GM19238 (cell line): Measurements from ENCODE around the gene WDR77.

Experiments used
- DNase-seq: peaks from one replicate; pipeline ENCODE4 v3.0.0; 2011; ENCODE audit warnings: low spot score; ENCODE audit not compliant: insufficient read length

WDR77 gene

DNA sequence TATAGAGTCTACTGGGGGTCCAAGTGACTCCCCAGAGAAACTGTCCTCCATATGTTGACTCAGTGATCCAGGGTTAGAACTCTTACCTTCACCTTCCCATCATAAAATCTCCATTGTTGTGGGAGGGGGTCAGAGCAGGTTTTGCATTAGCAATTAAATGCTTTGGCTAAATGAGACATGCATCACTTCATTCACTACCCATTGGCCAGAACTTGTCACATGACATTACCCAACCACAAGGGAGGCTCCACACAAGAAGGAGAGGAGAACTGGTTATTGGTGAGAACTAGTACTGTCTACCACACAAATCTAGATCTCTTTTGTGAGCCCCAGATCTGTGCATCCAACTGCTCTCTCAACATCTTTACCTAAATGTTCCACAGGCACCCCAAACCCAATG is 20.5 kb upstream of the WDR77 start:
- no peak for DNase-seq

- no peak for DNase-seq
Measured at GRCh38 chr1:111468717-111469100, 19.7 kb upstream of the WDR77 start.

DNA sequence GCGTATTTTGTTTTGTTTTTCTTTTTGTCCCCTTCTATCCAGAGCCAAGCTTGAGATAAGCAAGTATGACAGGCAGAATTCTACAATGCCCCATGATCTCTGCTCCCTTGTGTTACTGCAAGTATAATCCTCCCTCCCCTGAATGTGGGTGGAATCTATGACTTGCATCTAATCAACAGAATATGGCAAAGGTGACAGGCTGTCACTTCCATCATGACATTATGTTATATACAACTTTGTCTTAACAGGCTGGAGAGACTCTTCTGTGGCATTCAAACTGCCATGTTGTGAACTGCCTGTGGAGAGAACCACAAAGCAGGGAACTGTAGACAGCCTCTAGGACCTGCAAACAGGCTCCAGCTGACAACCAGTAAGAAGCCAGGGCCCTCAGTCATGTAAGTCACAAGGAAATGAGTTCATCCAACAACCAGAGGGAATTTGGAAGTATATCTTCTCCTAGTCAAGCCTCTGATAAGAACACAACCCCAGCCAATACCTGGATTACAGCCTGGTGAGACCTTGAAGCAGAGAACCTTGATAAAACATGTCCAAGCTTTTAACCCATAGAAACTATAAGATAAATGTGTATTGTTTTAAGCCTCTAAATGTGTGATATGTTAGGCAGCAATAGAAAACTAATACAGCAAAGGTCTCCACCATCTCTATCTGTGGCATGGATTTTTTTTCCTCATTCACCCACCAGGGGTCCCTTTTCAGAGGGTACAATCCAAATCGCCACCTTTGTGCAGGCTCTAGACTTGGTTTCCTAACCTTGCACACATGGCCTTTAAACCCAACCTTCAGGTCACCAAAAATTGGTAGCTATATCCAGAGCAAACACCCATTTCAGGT is 19.0 kb upstream of the WDR77 start:
- DNase-seq, result no peak

DNA sequence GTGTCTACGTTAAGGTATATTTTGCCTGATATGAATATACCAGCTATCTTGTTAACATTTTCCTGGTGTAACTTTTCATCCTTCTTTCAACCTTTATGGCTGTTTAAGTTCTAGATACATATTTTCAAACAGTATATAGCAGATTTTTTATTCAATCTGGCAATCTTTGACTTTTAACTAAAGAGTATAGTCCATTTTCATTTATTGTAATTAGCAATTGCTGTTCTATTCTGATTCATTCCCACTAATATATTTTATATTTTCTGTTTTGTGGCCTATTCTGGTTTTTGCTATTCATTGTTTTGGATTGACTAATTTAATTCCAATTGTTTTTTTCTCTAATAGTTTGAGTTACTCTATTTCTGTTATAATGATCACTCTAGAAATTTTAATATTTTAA is 17.4 kb upstream of the WDR77 start:
- no peak for DNase-seq

GRCh38 chr1:111465754-111466153 is 16.7 kb upstream of the WDR77 start:
- DNase-seq, result no peak

DNA sequence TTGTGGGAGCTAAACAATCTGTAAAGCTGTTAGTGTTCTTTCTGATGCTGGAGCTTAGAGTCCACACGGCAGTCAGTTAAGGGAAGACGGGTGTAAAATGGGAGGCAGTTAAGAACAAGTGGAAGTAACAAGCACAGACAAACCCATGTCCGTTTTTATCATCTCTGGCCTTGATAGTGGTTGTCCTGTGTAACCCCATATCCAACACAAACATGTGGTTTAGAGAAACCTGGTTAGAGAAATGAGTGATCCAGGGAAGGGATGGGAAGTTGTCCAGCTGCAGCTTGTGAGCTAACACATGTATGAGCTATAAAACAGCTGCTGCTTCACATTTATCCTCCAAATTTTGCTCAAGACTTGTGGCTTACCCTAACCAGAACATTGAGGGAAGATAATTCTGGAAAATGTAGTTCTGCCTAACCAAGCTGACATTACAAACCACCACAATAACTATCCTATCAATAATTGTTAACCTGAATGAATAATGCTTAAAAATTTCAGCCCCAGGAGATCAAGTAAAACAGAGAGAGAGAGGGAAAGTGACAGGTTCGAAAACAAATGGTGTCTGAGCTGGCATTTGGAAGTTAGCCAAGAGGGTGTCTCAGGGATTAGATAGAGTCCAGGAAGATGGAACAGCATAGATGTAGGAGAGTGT is 14.1 kb upstream of the WDR77 start:
- DNase-seq, result no peak

- DNase-seq, result no peak
Measured at GRCh38 chr1:111462370-111463028, 13.4 kb upstream of the WDR77 start.

DNA sequence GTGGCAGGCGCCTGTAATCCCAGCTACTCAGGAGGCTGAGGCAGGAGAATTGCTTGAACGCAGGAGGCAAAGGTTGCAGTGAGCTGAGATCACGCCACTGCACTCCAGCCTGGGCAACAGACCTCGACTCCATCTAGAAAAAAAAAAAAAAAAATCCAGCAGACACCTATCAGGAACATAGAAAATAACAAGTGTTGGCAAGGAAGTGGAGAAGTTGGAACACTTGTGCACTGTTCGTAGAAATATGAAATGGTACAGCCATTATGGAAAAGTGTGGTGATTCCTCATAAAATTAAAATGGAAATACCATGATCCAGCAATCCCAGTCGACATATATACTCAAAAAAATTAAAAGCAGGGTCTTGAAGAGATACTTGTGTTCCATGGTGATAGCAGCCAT is 12.7 kb upstream of the WDR77 start:
- no peak for DNase-seq

DNA sequence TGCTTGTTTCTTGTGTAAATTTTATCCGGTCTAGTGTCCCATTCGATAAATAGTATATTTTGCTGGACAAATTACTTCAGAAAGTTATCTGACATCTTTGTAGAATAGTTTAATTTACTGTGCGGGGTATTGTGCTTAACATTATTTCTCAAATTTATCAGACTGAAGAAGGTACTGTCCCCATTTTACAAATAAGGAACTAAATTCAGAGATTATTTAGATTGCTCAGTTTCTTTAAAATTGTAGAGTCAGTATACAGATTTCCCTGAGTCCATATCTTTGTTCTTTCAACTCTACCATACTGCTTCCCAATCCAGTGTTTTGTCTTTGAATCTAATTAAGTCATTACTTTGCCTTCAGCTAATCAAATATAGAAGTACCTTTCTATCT is 6.6 kb upstream of the WDR77 start:
- DNase-seq, result no peak

DNA sequence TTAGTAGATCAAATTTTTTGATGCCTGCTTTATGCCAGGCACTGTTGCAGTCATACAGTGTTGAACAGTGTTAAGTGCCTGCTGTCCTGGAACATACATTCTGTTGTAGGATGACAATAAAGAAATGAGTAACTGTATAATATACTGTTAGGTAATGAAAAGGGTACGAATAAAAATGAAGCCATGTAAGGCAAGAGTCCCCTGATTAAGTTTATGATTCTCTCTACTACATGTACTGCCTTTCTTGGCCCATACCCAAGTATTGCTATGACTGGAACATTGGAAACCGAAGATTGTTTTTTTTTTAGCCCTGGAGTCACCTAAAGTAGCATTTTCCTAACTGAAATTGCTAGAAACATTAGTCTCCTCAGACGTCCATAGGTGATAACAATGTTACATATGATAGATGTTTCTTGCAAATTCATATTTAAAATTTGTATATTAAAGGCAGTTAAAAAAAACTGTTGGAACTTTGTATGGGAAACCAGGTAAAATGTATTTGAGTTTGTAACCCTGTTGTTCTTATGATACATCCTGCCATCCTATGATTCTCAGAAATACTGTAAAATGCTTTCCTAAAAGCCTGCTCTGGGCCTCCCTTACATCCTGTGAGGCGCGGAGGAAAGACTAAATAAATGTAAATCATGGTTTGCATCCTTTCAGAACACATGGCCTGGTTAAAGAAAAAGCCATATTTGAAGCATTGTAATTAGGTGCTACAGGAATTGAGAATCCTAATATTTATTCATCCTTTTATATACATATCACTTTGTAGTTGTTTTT is 6.0 kb upstream of the WDR77 start:
- no peak for DNase-seq

GRCh38 chr1:111453706-111454105 is 4.7 kb upstream of the WDR77 start:
- no peak for DNase-seq

DNA sequence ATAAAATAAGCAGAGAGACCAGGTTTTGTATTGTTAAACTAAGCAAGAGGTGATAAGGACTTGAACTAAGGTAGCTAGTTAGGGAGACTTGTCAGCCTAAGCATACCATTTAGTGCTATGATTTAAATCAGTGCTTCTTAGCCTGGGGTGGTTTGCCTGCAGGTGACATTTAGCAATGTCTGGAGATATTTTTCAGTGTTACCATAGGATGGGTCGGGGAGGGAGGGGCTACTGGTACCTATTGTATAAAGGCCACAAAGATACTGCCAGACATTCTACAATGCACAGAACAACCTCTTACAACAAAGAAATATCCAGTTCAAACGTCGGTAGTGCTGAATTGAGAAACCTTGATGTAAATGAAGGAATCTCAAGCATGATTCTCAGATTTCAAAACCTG is 3.5 kb upstream of the WDR77 start:
- no peak for DNase-seq

GRCh38 chr1:111450185-111450584 is 1.1 kb upstream of the WDR77 start:
- DNase-seq, result no peak

- DNase-seq, result no peak
Measured at GRCh38 chr1:111449703-111450017, 604 bp upstream of the WDR77 start.

DNA sequence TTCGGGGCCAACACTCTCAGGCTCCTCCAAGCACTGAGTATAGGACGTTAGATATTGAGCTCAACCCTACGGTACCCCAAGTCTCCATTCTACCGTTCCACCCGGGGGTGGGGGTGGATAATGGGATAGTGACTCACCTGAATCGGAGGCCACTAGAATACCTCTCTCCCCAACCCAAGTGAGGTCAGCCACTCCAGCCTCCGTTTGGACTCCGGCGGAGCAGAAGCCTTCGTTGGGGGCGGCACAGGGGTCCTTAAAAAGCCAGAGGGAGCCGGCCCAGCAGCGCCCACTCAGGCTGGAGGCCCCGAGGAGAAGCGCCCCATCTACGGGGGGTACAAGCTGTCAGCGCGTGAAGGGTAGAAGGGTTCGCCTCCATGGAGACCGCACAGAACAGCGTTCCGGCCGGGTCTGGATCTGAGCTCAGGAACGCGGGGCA is 556 bp downstream of the WDR77 start:
- DNase-seq, result no peak

GRCh38 chr1:111446967-111447892 is 1.8 kb downstream of the WDR77 start:
- DNase-seq, result no peak

GRCh38 chr1:111446546-111446945 is 2.5 kb downstream of the WDR77 start:
- DNase-seq, result no peak

DNA sequence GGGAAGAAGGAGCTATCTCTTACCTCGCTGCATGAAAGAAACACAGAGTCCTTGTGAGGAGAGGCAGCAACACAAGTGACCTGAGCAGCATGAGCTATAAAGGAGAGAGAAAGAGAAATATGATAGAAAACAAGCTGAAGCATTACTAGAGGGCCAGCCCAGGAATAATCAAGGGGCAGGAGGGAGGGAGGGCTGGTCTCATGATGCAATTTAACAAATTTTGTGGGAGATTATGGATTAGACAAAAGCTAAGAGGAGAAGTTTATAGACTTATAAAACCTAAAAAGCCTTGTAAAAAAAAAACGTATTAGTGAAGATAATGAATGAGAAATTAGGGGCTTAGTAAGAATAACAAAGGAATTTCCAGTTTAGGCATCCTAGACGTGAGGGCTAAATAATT is 5.0 kb downstream of the WDR77 start:
- no peak for DNase-seq

DNA sequence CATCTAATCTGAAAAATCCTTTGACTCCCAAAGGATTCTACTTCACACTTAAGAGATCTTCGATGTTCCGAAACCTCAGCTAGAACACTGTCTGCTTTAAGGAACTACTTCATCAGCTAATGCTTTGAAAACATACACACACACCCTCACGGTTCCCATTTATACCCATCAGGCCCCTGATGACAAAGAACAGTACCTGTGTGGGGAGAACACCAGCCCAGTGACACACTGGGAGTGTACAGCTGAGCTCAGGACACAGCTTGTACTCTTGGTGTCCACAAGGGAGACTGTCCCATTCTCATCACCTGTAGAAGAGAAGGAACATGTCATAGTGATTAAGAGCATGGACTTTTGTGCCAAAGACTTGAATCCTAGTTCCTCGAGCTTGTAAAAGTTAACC is 6.6 kb downstream of the WDR77 start:
- DNase-seq, result no peak

- DNase-seq, result no peak
Measured at GRCh38 chr1:111441573-111442192, 7.4 kb downstream of the WDR77 start.
